Naive thymus-derived CD8-positive, alpha-beta T cell (primary cell): ENCODE data around the gene IFNAR1. TPM values are rescaled to one million over a fixed set of nuclear protein-coding genes. Genes with fewer than 3 reads are reported as not detected.

ENCODE experiments used
- ATAC-seq, 2 donors: fragments of 150-1000 bp; cut with Tn5 transposase in 1 of 2; sonication (Bioruptor Pico), chemical (Tn5 transposase) in 1 of 2; 1 replicate in 1 of 2; 2 replicates in 1 of 2; pipeline ENCODE4 v1.10.0; 2021; ENCODE audit warnings: mild to moderate bottlenecking in 2 of 2, moderate library complexity in 2 of 2
- POLR2A ChIA-PET: fragments of 350-600 bp; sonication (Branson Sonifier 250); formaldehyde crosslinking; loops from one replicate; lab custom pipeline; 2021; ENCODE audit warnings: antibody characterized with exemption; lab: Charles Lee
- DNase-seq, 10 donors: peaks; one replicate each; pipeline versions ENCODE4 v3.0.0 to v3.0.0-alpha.2; 2020 to 2022
- H3K27ac Mint-ChIP-seq, 10 donors: one replicate each; pipeline ENCODE4 v1.8.0; 2020 to 2022; ENCODE audit warnings: mild to moderate bottlenecking in 10 of 10, mixed read lengths in 10 of 10, moderate library complexity in 4 of 10, inconsistent platforms in 1 of 10
- H3K27me3 Mint-ChIP-seq, 5 donors: one replicate each; pipeline ENCODE4 v1.8.0; 2021 to 2022; ENCODE audit warnings: mixed read lengths in 5 of 5
- H3K36me3 Mint-ChIP-seq, 3 donors: one replicate each; pipeline ENCODE4 v1.8.0; 2020 to 2022; ENCODE audit warnings: mixed read lengths in 3 of 3, mild to moderate bottlenecking in 2 of 3, inconsistent platforms in 1 of 3
- H3K4me1 Mint-ChIP-seq, 4 donors: one replicate each; pipeline ENCODE4 v1.8.0; 2021 to 2022; ENCODE audit warnings: mixed read lengths in 4 of 4
- H3K4me3 Mint-ChIP-seq, 10 donors: one replicate each; pipeline ENCODE4 v1.8.0; 2020 to 2022; ENCODE audit warnings: mild to moderate bottlenecking in 10 of 10, mixed read lengths in 10 of 10, moderate library complexity in 6 of 10, inconsistent platforms in 1 of 10
- H3K9me3 Mint-ChIP-seq, 9 donors: one replicate each; pipeline ENCODE4 v1.8.0; 2020 to 2022; ENCODE audit warnings: mixed read lengths in 9 of 9, mild to moderate bottlenecking in 3 of 9, inconsistent platforms in 1 of 9, moderate library complexity in 1 of 9
- polyA plus RNA-seq, 3 donors: library from polyadenylated mRNA; unstranded; fragments of 300-500 nt; fragmentation: Illumina TruSeq; gene quantifications; one replicate each; pipeline ENCODE4 v1.2.3, GENCODE V29; 2021
- total RNA-seq, 8 experiments: library from RNA in 2 of 8; stranded (reverse) in 2 of 8; gene quantifications; one replicate each; pipeline ENCODE4 v1.2.3 and lab custom pipeline; 2021 to 2026

IFNAR1 gene
- total and polyA plus RNA-seq, 5 experiments from 2014 or later, result 48.7 to 69.0 (median 51.8) TPM

- POLR2A ChIA-PET, result interaction anchor here (0.7 to 2.3 kb wide), 37 partner anchors 15 to 713 kb away, joined by 3 to 75 read pairs (median 4); partner anchors contain the start of genes CFAP298, DNAJC28, GART and IFNAR2
- peaks cover 0 to 9% (median 0%) of the 10 kb centered on the region in 3 donors for H3K36me3 Mint-ChIP-seq
- no peak overlapping the region for H3K4me3 Mint-ChIP-seq
- H3K27me3 Mint-ChIP-seq, result no peaks in the 10 kb centered on the region
- ATAC-seq (peak; percentile 49 to 70), DNase-seq (peak in 8 of 10 donors; percentile 59 to 75 (median 71))
- no peaks in the 10 kb centered on the region for H3K9me3 Mint-ChIP-seq
- H3K4me1 Mint-ChIP-seq, result peaks cover 14 to 41% (median 36%) of the 10 kb centered on the region in 4 donors
- H3K27ac Mint-ChIP-seq, result no peak overlapping the region
These were observed 675 bp downstream of the IFNAR1 start for GRCh38 chr21:33325222-33326067.

GRCh38 chr21:33327326-33327725 is 2.6 kb downstream of the IFNAR1 start:
- H3K4me1 Mint-ChIP-seq, result peaks cover 23 to 60% (median 55%) of the 10 kb centered on the region in 4 donors
- peak overlapping the region in 3 of 10 donors; percentile 27 to 77 (median 58) for H3K27ac Mint-ChIP-seq
- peaks cover 0 to 4% (median 2%) of the 10 kb centered on the region in 9 donors for H3K9me3 Mint-ChIP-seq
- ATAC-seq, result no peak
- H3K36me3 Mint-ChIP-seq, result peaks cover 2 to 17% (median 3%) of the 10 kb centered on the region in 3 donors
- DNase-seq, result no peak
- POLR2A ChIA-PET, result interaction anchor here (2.1 kb wide), 1 partner anchor 62 kb away, joined by 4 read pairs; the partner anchor contains the start of gene IL10RB
- H3K27me3 Mint-ChIP-seq, result no peaks in the 10 kb centered on the region
- peak overlapping the region in 9 of 10 donors; percentile 20 to 77 (median 53) for H3K4me3 Mint-ChIP-seq

- Mint-ChIP-seq H3K27ac (peak overlapping the region in 6 of 10 donors; percentile 27 to 78 (median 50)), H3K4me3 (peak overlapping the region in 9 of 10 donors; percentile 20 to 73 (median 53)), H3K36me3 (peaks cover 4 to 19% (median 9%) of the 10 kb centered on the region in 3 donors), H3K4me1 (peaks cover 24 to 65% (median 60%) of the 10 kb centered on the region in 4 donors), H3K9me3 (peaks cover 0 to 10% (median 3%) of the 10 kb centered on the region in 9 donors), H3K27me3 (no peaks in the 10 kb centered on the region)
- DNase-seq (no peak), ATAC-seq (no peak)
- POLR2A ChIA-PET, result interaction anchor here (1.9 to 2.1 kb wide), 2 partner anchors 34 to 62 kb away, joined by 4 to 6 read pairs; partner anchors contain the start of gene IL10RB
These were observed 3.1 kb downstream of the IFNAR1 start for GRCh38 chr21:33327792-33328433.

- Mint-ChIP-seq H3K4me1 (peaks cover 28 to 84% (median 71%) of the 10 kb centered on the region in 4 donors), H3K27ac (peak overlapping the region in 6 of 10 donors; percentile 5 to 72 (median 68)), H3K27me3 (no peaks in the 10 kb centered on the region), H3K36me3 (peaks cover 12 to 28% (median 14%) of the 10 kb centered on the region in 3 donors), H3K4me3 (peak overlapping the region in 2 of 10 donors; percentile 14 to 25), H3K9me3 (peaks cover 0 to 16% (median 3%) of the 10 kb centered on the region in 9 donors)
- ATAC-seq (no peak), DNase-seq (no peak)
- POLR2A ChIA-PET, result interaction anchor here (0.9 to 1.7 kb wide), 2 partner anchors 30 to 31 kb away, joined by 3 to 5 read pairs; no protein-coding TSS in a partner anchor
These were observed 6.0 kb downstream of the IFNAR1 start for GRCh38 chr21:33330726-33331125.

- POLR2A ChIA-PET, result interaction anchor here (1.1 to 1.7 kb wide), 2 partner anchors 29 to 30 kb away, joined by 4 to 5 read pairs; no protein-coding TSS in a partner anchor
- peak in 1 of 2 donors; percentile 49 for ATAC-seq
These were observed 7.4 kb downstream of the IFNAR1 start for GRCh38 chr21:33332143-33332542.

GRCh38 chr21:33334191-33334590 is 9.4 kb downstream of the IFNAR1 start:
- H3K27ac Mint-ChIP-seq, result peak overlapping the region in 6 of 10 donors; percentile 40 to 74 (median 66)
- H3K4me3 Mint-ChIP-seq, result no peak overlapping the region
- H3K36me3 Mint-ChIP-seq, result peaks cover 14 to 42% (median 18%) of the 10 kb centered on the region in 3 donors
- H3K27me3 Mint-ChIP-seq, result no peaks in the 10 kb centered on the region
- peaks cover 19 to 70% (median 50%) of the 10 kb centered on the region in 4 donors for H3K4me1 Mint-ChIP-seq
- H3K9me3 Mint-ChIP-seq, result peaks cover 0 to 16% (median 3%) of the 10 kb centered on the region in 9 donors
- ATAC-seq, result no peak
- POLR2A ChIA-PET, result no interaction called here
- DNase-seq, result no peak

More at GRCh38 chr21:33332143-33332542, 7.4 kb downstream of the IFNAR1 start:
- H3K9me3 Mint-ChIP-seq, result peaks cover 0 to 16% (median 3%) of the 10 kb centered on the region in 9 donors
- peaks cover 13 to 33% (median 14%) of the 10 kb centered on the region in 3 donors for H3K36me3 Mint-ChIP-seq
- no peaks in the 10 kb centered on the region for H3K27me3 Mint-ChIP-seq
- H3K4me1 Mint-ChIP-seq, result peaks cover 26 to 74% (median 64%) of the 10 kb centered on the region in 4 donors
- no peak for DNase-seq
- H3K4me3 Mint-ChIP-seq, result peak overlapping the region in 8 of 10 donors; percentile 2 to 74 (median 40)
- H3K27ac Mint-ChIP-seq, result peak overlapping the region in 8 of 10 donors; percentile 38 to 75 (median 58)

GRCh38 chr21:33334824-33335223 is 10.1 kb downstream of the IFNAR1 start:
- DNase-seq (no peak), ATAC-seq (no peak)
- no peaks in the 10 kb centered on the region for H3K27me3 Mint-ChIP-seq
- peaks cover 14 to 46% (median 18%) of the 10 kb centered on the region in 3 donors for H3K36me3 Mint-ChIP-seq
- POLR2A ChIA-PET, result no interaction called here
- H3K4me3 Mint-ChIP-seq, result no peak overlapping the region
- peaks cover 18 to 68% (median 46%) of the 10 kb centered on the region in 4 donors for H3K4me1 Mint-ChIP-seq
- peak overlapping the region in 3 of 10 donors; percentile 11 to 43 (median 25) for H3K27ac Mint-ChIP-seq
- H3K9me3 Mint-ChIP-seq, result peaks cover 0 to 16% (median 3%) of the 10 kb centered on the region in 9 donors

GRCh38 chr21:33339135-33339534 is 14.4 kb downstream of the IFNAR1 start:
- POLR2A ChIA-PET, result interaction anchor here (1.4 to 2.2 kb wide), 2 partner anchors 14 to 23 kb away, joined by 4 to 9 read pairs; no protein-coding TSS in a partner anchor
- Mint-ChIP-seq H3K9me3 (no peaks in the 10 kb centered on the region), H3K27me3 (no peaks in the 10 kb centered on the region), H3K4me3 (peak overlapping the region in 1 of 10 donors; percentile 2), H3K36me3 (peaks cover 6 to 68% (median 18%) of the 10 kb centered on the region in 3 donors), H3K27ac (peak overlapping the region in 3 of 10 donors; percentile 31 to 84 (median 81)), H3K4me1 (peaks cover 5 to 41% (median 14%) of the 10 kb centered on the region in 4 donors)
- no peak for ATAC-seq
- DNase-seq, result no peak

- H3K36me3 Mint-ChIP-seq, result peaks cover 6 to 70% (median 18%) of the 10 kb centered on the region in 3 donors
- no peak overlapping the region for H3K4me3 Mint-ChIP-seq
- POLR2A ChIA-PET, result interaction anchor here (0.6 to 2.2 kb wide), 2 partner anchors 14 to 49 kb away, joined by 3 to 9 read pairs; no protein-coding TSS in a partner anchor
- H3K9me3 Mint-ChIP-seq, result no peaks in the 10 kb centered on the region
- no peak for DNase-seq
- H3K27me3 Mint-ChIP-seq, result no peaks in the 10 kb centered on the region
- H3K4me1 Mint-ChIP-seq, result peaks cover 5 to 33% (median 11%) of the 10 kb centered on the region in 4 donors
- peak overlapping the region in 6 of 10 donors; percentile 25 to 88 (median 82) for H3K27ac Mint-ChIP-seq
- no peak for ATAC-seq
These were observed 15.1 kb downstream of the IFNAR1 start for GRCh38 chr21:33339918-33340317.

- Mint-ChIP-seq H3K9me3 (no peaks in the 10 kb centered on the region), H3K4me3 (no peak overlapping the region), H3K27me3 (no peaks in the 10 kb centered on the region), H3K27ac (peak overlapping the region in 9 of 10 donors; percentile 0 to 80 (median 25)), H3K36me3 (peaks cover 6 to 81% (median 17%) of the 10 kb centered on the region in 3 donors), H3K4me1 (peaks cover 7 to 22% (median 14%) of the 10 kb centered on the region in 4 donors)
- DNase-seq (no peak), ATAC-seq (no peak)
- POLR2A ChIA-PET, result interaction anchor here (0.7 to 1.5 kb wide), 2 partner anchors 15 to 101 kb away, joined by 3 read pairs; no protein-coding TSS in a partner anchor
These were observed 21.0 kb downstream of the IFNAR1 start for GRCh38 chr21:33345751-33346238.

GRCh38 chr21:33348706-33349105 is 23.9 kb downstream of the IFNAR1 start:
- H3K4me1 Mint-ChIP-seq, result peaks cover 8 to 25% (median 14%) of the 10 kb centered on the region in 4 donors
- no peak overlapping the region for H3K4me3 Mint-ChIP-seq
- ATAC-seq (no peak), DNase-seq (no peak)
- H3K27me3 Mint-ChIP-seq, result no peaks in the 10 kb centered on the region
- H3K27ac Mint-ChIP-seq, result peak overlapping the region in 4 of 10 donors; percentile 11 to 75 (median 39)
- POLR2A ChIA-PET, result no interaction called here
- H3K9me3 Mint-ChIP-seq, result no peaks in the 10 kb centered on the region
- H3K36me3 Mint-ChIP-seq, result peaks cover 0 to 72% (median 12%) of the 10 kb centered on the region in 3 donors
